Activated B cell treated with CpG ODN at 0.5 μM for 24 hours (primary cell): ENCODE measurements around the gene ASB3. TPM values are rescaled to one million over a fixed set of nuclear protein-coding genes. Genes with fewer than 3 reads are reported as not detected.
"Not testable (repeated sequence)": the region's sequence is repeated elsewhere in the genome, so short reads cannot be mapped to it uniquely, and the experiment has no call there.

Experiments
- ATAC-seq: fragments of 200-7000 bp; cut with Tn5 transposase; one replicate; pipeline ENCODE4 v1.10.0; 2021; ENCODE audit warnings: low read depth, mild to moderate bottlenecking, moderate library complexity
- CTCF ChIA-PET: fragments of 350-600 bp; sonication (Branson Sonifier 250); formaldehyde crosslinking; loops from one replicate; lab custom pipeline; 2021; ENCODE audit warnings: antibody characterized with exemption; lab: Charles Lee
- POLR2A ChIA-PET: fragments of 350-600 bp; sonication (Branson Sonifier 250); formaldehyde crosslinking; loops from one replicate; lab custom pipeline; 2021; ENCODE audit warnings: antibody characterized with exemption; lab: Charles Lee
- DNase-seq: peaks from one replicate; pipeline ENCODE4 v3.0.0; 2022
- H3K27ac Mint-ChIP-seq: one replicate; pipeline ENCODE4 v1.8.0; 2020; ENCODE audit warnings: mixed read lengths
- H3K27me3 Mint-ChIP-seq: one replicate; pipeline ENCODE4 v1.8.0; 2021; ENCODE audit warnings: mixed read lengths
- H3K36me3 Mint-ChIP-seq: one replicate; pipeline ENCODE4 v1.8.0; 2021; ENCODE audit warnings: low read depth, mixed read lengths
- H3K4me1 Mint-ChIP-seq: one replicate; pipeline ENCODE4 v1.8.0; 2021; ENCODE audit warnings: mixed read lengths
- H3K4me3 Mint-ChIP-seq: one replicate; pipeline ENCODE4 v1.8.0; 2020; ENCODE audit warnings: mild to moderate bottlenecking, mixed read lengths
- H3K9me3 Mint-ChIP-seq: one replicate; pipeline ENCODE4 v1.8.0; 2020; ENCODE audit warnings: mixed read lengths
- intact Hi-C: fragments of 100-400 bp; cut with micrococcal nuclease; formaldehyde crosslinking; loops from one replicate; pipeline ENCODE4 v1.15.1; 2024
- total RNA-seq: library from RNA; stranded (reverse); gene quantifications from 2 replicates; pipeline ENCODE4 v1.2.3, GENCODE V29; 2022
- TF ChIP-seq, protein P1 (sequence below): fragments of 200-600 bp; IDR thresholded peaks from one replicate; pipeline ENCODE4 v1.8.0; 2022; ENCODE audit warnings: antibody characterized with exemption, mild to moderate bottlenecking

The ASB3 gene
- total RNA-seq, 1 donor from 2014 or later, result 22.8 TPM

DNA sequence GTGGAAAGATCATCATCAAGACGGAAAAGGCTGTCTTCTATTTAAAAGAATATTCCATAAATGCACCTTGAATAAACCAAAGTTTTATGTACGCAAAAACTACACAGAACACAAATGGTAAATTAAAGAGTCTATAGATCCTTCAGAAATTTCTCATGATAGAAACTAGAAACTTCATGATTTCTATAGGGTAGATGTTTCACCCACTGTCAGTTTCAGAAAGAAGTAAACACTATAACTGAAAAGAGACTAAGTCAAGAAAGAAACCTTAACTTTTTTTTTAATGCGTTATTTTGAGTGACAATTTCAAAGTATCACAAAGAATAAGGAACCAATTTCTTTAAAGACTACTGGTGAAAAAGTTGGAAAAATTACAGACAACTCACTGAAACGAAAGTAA, 61.1 kb downstream of the ASB3 start:
- DNase-seq (no peak), ATAC-seq (no peak)
- intact Hi-C loops, result no loop called here
- H3K36me3 Mint-ChIP-seq, result peaks cover 63% of the 10 kb centered on the region
- no peak overlapping the region for H3K4me3 Mint-ChIP-seq
- no peak overlapping the region for H3K27ac Mint-ChIP-seq
- TF ChIP-seq, protein P1, sequence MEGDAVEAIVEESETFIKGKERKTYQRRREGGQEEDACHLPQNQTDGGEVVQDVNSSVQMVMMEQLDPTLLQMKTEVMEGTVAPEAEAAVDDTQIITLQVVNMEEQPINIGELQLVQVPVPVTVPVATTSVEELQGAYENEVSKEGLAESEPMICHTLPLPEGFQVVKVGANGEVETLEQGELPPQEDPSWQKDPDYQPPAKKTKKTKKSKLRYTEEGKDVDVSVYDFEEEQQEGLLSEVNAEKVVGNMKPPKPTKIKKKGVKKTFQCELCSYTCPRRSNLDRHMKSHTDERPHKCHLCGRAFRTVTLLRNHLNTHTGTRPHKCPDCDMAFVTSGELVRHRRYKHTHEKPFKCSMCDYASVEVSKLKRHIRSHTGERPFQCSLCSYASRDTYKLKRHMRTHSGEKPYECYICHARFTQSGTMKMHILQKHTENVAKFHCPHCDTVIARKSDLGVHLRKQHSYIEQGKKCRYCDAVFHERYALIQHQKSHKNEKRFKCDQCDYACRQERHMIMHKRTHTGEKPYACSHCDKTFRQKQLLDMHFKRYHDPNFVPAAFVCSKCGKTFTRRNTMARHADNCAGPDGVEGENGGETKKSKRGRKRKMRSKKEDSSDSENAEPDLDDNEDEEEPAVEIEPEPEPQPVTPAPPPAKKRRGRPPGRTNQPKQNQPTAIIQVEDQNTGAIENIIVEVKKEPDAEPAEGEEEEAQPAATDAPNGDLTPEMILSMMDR, result no peak
- H3K9me3 Mint-ChIP-seq, result peaks cover 7% of the 10 kb centered on the region
- POLR2A ChIA-PET, result no interaction called here
- no peaks in the 10 kb centered on the region for H3K27me3 Mint-ChIP-seq
- CTCF ChIA-PET, result no interaction called here
- H3K4me1 Mint-ChIP-seq, result peaks cover 9% of the 10 kb centered on the region

DNA sequence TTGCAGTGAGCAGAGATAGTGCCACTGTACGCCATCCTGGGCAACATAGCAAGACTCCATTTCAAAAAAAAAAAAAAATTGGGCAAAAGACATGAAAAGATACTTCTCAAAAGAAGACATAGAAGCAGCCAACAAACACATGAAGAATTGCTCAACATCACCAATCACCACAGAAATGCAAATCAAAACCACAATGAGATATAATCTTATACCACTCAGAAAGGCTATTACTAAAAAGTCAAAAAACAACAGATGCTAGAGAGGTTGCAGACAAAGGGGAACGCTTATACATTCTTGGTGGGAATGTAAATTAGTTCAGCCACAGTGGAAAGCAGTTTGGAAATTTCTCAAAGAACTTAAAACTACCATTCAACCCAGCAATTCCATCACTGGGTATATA, 62.2 kb downstream of the ASB3 start:
- Mint-ChIP-seq H3K9me3 (peaks cover 7% of the 10 kb centered on the region), H3K27me3 (no peaks in the 10 kb centered on the region), H3K36me3 (peaks cover 64% of the 10 kb centered on the region), H3K4me3 (no peak overlapping the region), H3K27ac (no peak overlapping the region), H3K4me1 (peaks cover 9% of the 10 kb centered on the region)
- intact Hi-C loops, result no loop called here
- TF ChIP-seq, protein P1, result no peak
- DNase-seq, result no peak
- ChIA-PET POLR2A (no interaction called here), CTCF (no interaction called here)
- ATAC-seq, result no peak

DNA sequence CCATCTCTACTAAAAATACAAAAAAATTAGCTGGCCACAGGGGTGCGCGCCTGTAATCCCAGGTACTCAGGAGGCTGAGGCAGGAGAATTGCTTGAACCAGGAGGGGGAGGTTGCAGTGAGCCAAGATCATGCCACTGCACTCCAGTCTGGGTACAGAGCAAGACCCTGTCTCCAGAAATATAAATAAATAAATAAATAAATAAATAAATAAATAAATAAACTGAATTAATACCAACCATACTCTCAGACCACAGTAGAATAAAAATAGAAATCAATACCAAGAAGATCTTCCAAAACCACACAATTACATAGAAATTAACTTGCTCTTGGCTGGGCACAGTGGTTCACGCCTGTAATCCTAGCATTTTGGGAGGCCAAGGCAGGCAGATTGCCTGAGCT, 65.8 kb downstream of the ASB3 start:
- CTCF ChIA-PET, POLR2A ChIA-PET, H3K27me3 Mint-ChIP-seq, intact Hi-C loops, H3K4me3 Mint-ChIP-seq, H3K27ac Mint-ChIP-seq, H3K9me3 Mint-ChIP-seq, DNase-seq, ATAC-seq: not testable (repeated sequence)
- peaks cover 64% of the 10 kb centered on the region for H3K36me3 Mint-ChIP-seq
- H3K4me1 Mint-ChIP-seq, result peaks cover 10% of the 10 kb centered on the region

DNA sequence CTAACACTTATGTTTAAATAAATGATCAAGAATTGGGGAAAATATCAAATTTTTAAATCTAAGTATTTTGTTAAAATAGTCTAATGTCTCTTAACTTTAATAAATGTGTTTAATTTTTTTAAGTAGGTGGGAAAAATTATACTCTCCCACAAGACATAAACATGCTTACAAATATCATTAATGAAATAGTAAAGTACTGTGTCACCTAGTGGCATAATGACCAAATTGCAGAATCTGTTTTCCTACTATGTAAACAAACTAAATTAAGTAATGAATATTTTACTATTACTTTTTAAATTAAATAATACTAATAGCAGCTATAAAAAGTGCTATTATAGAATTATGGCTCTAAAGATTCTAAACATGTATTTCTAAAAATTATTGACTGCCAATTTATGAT, 71.2 kb downstream of the ASB3 start:
- ChIA-PET POLR2A (no interaction called here), CTCF (no interaction called here)
- Mint-ChIP-seq H3K4me3 (no peak overlapping the region), H3K36me3 (peaks cover 67% of the 10 kb centered on the region), H3K4me1 (peaks cover 1% of the 10 kb centered on the region), H3K27me3 (no peaks in the 10 kb centered on the region), H3K9me3 (no peaks in the 10 kb centered on the region), H3K27ac (no peak overlapping the region)
- no peak for DNase-seq
- intact Hi-C loops, result no loop called here
- ATAC-seq, result no peak
- TF ChIP-seq, protein P1, result no peak

DNA sequence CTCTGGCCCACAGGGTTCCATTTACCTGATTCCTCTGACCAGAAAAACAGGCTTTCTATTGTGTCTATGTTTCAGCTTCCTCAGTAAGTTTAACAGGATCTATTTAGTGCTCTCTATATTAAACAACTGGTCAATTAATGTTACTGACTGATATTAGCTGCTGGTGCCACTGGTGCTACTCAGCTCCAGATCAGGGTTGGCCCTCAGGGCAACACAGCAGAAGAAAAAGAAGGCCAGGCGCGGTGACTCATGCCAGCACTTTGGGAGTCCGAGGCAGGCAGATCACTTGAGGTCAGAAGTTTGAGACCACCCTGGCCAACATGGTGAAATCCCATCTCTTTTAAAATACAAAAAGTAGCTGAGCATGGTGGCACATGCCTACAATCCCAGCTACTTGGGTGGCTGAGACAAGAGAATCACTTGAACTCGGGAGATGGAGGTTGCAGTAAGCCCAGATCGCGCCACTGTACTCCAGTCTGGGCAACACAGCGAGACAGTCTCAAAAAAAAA, 75.4 kb downstream of the ASB3 start:
- no peak overlapping the region for H3K4me3 Mint-ChIP-seq
- peaks cover 83% of the 10 kb centered on the region for H3K36me3 Mint-ChIP-seq
- H3K27ac Mint-ChIP-seq, result no peak overlapping the region
- ATAC-seq (no peak), DNase-seq (no peak)
- ChIA-PET CTCF (no interaction called here), POLR2A (no interaction called here)
- no peaks in the 10 kb centered on the region for H3K27me3 Mint-ChIP-seq
- intact Hi-C loops, result no loop called here
- no peaks in the 10 kb centered on the region for H3K4me1 Mint-ChIP-seq
- TF ChIP-seq, protein P1, result no peak
- H3K9me3 Mint-ChIP-seq, result peaks cover 20% of the 10 kb centered on the region

DNA sequence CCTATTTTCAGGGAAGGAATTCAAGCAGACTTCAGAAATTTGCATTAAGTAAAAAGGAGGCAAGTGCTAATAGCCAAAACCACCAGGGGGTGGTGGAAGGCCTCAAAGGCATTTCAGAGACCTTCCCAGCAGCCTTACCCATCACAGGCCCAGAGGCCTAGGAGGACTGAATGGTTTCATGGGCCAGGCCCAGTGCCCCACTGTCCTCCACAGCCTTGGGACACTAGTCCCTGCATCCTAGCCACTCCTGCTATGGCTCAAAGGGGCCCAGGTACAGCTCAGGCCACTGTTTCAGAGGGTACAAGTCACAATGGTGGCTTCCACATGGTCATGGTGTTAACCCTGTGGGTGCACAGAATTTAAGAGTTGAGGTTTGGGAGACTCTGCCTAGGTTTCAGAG, 77.8 kb downstream of the ASB3 start:
- TF ChIP-seq, protein P1, result no peak
- DNase-seq (no peak), ATAC-seq (no peak)
- peaks cover 74% of the 10 kb centered on the region for H3K36me3 Mint-ChIP-seq
- H3K9me3 Mint-ChIP-seq, result peaks cover 20% of the 10 kb centered on the region
- H3K27me3 Mint-ChIP-seq, result no peaks in the 10 kb centered on the region
- no peak overlapping the region for H3K27ac Mint-ChIP-seq
- intact Hi-C loops, result no loop called here
- ChIA-PET POLR2A (no interaction called here), CTCF (no interaction called here)
- H3K4me1 Mint-ChIP-seq, result no peaks in the 10 kb centered on the region
- H3K4me3 Mint-ChIP-seq, result no peak overlapping the region
